IPS DF 6.9 (cell line): Measurements from ENCODE around the gene PITPNM1.

ENCODE experiments used
- DNase-seq: peaks from one replicate; pipeline ENCODE4 v3.0.0-alpha.2; 2013; ENCODE audit warnings: low read depth, low spot score
- H3K27ac ChIP-seq: one replicate; pipeline ENCODE4 v1.5.1; 2013; ENCODE audit warnings: low read length, control low read depth
- H3K27me3 ChIP-seq: 2 replicates; pipeline ENCODE4 v1.6.1; 2013; ENCODE audit warnings: mild to moderate bottlenecking, low read length; ENCODE audit not compliant: control insufficient read depth, insufficient read depth
- H3K36me3 ChIP-seq: 2 replicates; pipeline ENCODE4 v1.6.1; 2013; ENCODE audit warnings: low read length; ENCODE audit not compliant: control insufficient read depth, insufficient read depth
- H3K4me1 ChIP-seq: 2 replicates; pipeline ENCODE4 v1.6.1; 2013; ENCODE audit warnings: low read length; ENCODE audit not compliant: control insufficient read depth, insufficient read depth
- H3K4me3 ChIP-seq: 2 replicates; pipeline ENCODE4 v1.5.1; 2013; ENCODE audit warnings: mild to moderate bottlenecking, low read length
- H3K9me3 ChIP-seq: 2 replicates; pipeline ENCODE4 v1.6.1; 2013; ENCODE audit warnings: low read length, inconsistent platforms; ENCODE audit not compliant: control insufficient read depth, insufficient read depth
- WGBS: extraction: QIAGEN DNeasy Blood & Tissue Kit; methylation state at CpG from one replicate; pipeline ENCODE4 v1.1.7; 2013; ENCODE audit warnings: mixed read lengths, missing lambda C conversion rate; ENCODE audit not compliant: insufficient read length, insufficient coverage; 5-methylcytosine and 5-hydroxymethylcytosine counted together

PITPNM1 gene

DNA sequence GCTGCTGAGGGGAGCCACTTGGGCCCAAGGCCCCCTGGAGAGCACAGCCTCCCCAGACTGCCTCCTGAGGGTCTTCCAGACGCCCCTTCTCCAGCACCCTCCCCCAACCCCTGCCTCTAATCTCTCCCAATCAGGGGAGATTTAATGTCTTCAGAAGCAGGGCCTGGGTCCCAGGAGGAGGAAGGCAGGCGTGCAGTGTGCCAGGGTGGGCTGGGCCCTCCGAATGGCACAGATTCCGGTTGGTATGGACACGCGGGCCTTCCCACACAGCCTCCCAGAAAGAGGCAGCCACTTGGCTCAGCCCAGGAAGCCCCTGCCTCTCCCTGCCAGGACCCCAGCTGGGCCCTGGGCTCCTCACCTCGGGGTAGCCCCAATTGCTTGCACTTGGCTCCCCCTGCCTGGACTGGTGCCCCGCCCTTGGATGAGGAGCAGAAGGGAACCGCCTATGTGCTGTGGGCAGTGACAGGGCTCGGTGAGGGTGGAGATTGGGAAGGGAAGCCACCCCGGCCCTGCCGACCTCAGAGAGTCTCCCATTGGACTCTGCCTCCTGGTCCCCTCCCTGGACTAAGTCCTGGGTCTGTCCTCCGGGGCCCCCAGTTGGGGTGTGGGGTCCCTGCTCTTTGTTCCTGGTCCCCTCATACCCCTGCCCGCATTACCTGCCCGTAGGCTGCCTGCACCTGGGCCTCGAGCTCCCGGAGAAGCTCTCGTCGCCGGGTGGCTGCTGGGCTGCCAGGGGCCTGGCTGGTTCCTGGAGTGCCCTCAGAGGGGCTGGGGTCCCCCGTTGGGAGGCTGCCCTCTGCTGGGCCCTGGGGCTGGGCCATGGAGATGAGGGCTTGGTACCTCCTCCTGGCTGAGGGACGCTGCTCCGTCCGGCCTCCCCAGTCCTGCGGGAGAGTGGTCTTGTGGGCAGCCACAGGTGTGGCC is 18.7 kb upstream of the PITPNM1 start:
- H3K27ac ChIP-seq: no peak overlapping the region
- no peaks in the 10 kb centered on the region for H3K36me3 ChIP-seq
- no peak overlapping the region for H3K4me3 ChIP-seq
- no CpG with 5 or more reads among the region's 25 CpGs for WGBS
- H3K9me3 ChIP-seq: no peaks in the 10 kb centered on the region
- H3K4me1 ChIP-seq: no peaks in the 10 kb centered on the region
- H3K27me3 ChIP-seq: no peaks in the 10 kb centered on the region
- DNase-seq: no peak

DNA sequence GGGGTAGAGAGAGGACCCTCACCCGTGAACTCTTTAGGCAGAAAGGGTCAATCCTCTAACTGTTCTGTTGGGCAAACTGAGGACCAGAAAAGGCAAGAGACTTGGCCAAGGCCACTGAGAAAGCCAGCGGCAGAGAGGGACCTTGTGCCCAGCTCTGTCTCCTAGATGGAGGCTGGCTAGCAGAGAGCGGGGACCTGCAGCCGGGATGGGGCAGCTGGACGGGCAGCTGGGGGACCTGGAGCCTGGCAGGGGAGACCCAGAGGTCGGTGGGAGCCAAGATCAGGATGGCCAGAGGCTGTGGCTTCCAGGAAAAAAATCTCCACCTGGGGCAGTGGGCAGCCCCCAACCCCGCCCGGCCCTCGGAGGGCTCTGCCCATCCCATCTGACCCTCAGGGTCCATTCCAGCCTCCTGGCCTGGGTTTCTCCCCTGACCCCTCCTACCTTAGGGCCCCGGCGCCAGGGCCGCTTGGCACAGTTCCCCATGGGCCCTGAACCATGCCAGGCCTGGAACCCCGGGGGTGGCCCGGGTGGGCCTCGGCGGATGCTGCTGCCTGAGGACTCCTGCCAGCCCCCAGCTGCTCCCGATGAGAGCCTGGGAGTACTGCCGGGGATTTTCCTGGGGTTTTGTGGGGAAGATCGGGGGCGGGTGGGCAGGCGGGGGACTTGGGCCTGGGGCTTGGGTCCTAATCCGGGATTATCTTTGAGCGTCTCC is 17.8 kb upstream of the PITPNM1 start, which contains the start of gene CABP2:
TSS of gene CABP2 (minus strand) at position 603 of the 712 bp plus-strand sequence. CDS start at position 483, 120 bp downstream.
- Histone ChIP-seq H3K9me3 (no peaks in the 10 kb centered on the region), H3K4me1 (no peaks in the 10 kb centered on the region), H3K36me3 (no peaks in the 10 kb centered on the region), H3K27ac (no peak within 1 kb of the TSS), H3K4me3 (no peak within 1 kb of the TSS), H3K27me3 (no peaks in the 10 kb centered on the region)
- no peak for DNase-seq
- no CpG with 5 or more reads among the region's 23 CpGs for WGBS

DNA sequence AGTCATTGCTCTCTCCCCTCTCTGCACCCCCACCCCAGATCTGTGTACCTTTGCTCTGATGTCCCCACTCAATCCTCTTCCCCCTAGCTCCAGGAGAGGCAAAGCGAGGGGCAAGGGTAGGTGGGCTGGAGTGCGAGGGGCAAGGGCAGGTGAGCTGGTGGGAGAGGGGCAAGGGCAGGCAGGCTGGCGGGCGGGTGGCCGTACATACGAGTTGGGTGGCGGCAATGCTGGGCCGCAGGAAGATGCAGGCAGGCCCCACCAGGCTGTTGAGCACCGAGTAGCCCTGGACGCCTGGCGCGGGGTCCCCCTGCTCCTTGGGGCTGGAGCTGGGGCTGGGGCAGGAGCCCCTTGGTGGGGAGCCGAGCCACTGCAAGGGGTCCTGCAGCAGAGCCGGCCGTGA is 17.2 kb upstream of the PITPNM1 start:
- DNase-seq: no peak
- Histone ChIP-seq H3K27ac (no peak overlapping the region), H3K27me3 (no peaks in the 10 kb centered on the region), H3K9me3 (no peaks in the 10 kb centered on the region), H3K4me1 (no peaks in the 10 kb centered on the region), H3K4me3 (no peak overlapping the region), H3K36me3 (no peaks in the 10 kb centered on the region)
- no CpG with 5 or more reads among the region's 15 CpGs for WGBS

DNA sequence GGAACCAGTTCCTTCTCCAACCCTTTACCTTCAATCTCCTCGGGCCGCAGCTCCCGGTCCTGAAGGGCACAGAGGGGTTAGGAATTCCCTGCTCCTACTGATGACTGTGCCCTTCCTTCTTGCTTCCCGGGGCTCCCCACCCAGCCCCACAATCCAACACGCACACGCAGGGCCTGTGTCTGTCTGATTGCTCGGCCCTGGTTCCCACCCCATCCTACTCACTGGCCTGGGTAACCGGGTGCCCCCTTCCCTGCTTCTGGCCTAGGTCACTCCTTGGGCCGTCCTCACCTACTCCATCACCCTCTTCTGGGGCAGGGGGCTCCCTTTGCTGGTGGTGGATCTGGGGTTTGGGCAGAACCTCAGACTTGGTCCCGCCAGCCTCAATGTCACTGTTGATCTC is 16.8 kb upstream of the PITPNM1 start:
- Histone ChIP-seq H3K4me3 (no peak overlapping the region), H3K36me3 (no peaks in the 10 kb centered on the region), H3K27ac (no peak overlapping the region), H3K27me3 (no peaks in the 10 kb centered on the region), H3K9me3 (no peaks in the 10 kb centered on the region), H3K4me1 (no peaks in the 10 kb centered on the region)
- WGBS: no CpG with 5 or more reads among the region's 10 CpGs
- DNase-seq: no peak

DNA sequence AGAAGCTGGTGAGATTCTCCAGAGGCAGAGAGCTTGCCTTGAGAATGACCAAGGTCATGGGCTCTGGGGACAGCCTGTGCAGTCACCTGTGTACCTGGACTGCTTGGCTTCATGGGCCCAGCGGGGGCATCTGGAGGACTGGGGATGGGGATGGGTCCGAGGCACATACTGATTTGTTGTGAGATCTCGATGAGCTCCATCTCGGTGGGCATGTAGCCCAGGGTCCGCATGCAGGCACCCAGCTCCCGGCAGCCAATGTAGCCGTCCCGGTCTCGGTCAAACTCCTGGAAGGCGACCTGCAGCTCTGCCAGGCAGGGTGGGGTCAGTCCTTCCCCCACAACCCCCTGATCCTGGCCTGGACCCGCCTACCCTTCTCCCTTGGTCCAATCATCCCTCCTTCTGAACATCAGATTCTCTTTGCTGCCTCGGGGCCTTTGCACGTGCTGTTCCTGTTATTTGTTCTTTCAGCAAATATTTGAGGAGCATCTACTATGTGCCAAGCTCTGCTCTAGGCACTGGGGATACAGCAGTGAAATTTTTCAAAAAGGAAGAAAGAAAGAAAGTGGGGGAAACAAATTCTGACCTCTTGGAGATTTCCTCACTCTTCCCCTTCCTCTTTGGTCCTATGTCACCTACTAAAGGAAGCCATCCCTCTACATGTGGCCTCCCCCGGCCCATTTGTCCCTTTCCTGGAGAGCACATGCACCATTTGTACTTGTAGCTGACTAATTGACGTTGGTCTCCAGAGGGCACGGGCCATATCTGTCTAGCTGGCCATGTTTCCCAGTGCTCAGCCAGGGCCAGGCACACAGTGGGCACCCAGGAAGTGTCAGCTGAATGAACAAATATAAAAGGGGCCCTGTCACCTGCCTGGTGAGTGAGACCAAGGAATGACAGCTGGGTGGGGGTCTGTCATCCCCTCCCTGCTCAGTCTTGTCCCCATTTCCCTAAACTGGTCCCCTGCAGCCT is 16.0 kb upstream of the PITPNM1 start:
- Histone ChIP-seq H3K27ac (no peak overlapping the region), H3K27me3 (no peaks in the 10 kb centered on the region), H3K9me3 (no peaks in the 10 kb centered on the region), H3K4me3 (no peak overlapping the region), H3K36me3 (no peaks in the 10 kb centered on the region), H3K4me1 (no peaks in the 10 kb centered on the region)
- WGBS: no CpG with 5 or more reads among the region's 16 CpGs
- no peak for DNase-seq

DNA sequence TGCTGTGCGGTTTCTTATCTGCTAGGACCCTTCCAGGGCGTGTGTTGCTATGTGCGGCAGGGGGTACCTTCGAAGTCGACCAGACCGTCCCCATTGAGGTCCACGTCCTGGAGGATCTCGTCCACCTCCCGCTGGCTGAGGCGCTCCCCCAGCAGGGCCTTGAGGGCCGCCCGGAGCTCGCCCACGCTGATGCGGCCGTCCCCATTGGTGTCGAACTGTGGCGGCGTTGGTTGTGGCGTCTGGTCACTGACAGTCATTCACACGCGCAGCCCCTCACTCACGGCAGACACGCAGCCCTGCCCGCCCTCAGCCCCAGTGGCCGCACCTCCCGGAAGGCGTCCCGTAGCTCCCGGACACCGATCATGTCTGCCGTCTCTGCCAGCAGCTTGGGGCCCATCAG is 14.6 kb upstream of the PITPNM1 start:
- H3K27me3 ChIP-seq: no peaks in the 10 kb centered on the region

DNA sequence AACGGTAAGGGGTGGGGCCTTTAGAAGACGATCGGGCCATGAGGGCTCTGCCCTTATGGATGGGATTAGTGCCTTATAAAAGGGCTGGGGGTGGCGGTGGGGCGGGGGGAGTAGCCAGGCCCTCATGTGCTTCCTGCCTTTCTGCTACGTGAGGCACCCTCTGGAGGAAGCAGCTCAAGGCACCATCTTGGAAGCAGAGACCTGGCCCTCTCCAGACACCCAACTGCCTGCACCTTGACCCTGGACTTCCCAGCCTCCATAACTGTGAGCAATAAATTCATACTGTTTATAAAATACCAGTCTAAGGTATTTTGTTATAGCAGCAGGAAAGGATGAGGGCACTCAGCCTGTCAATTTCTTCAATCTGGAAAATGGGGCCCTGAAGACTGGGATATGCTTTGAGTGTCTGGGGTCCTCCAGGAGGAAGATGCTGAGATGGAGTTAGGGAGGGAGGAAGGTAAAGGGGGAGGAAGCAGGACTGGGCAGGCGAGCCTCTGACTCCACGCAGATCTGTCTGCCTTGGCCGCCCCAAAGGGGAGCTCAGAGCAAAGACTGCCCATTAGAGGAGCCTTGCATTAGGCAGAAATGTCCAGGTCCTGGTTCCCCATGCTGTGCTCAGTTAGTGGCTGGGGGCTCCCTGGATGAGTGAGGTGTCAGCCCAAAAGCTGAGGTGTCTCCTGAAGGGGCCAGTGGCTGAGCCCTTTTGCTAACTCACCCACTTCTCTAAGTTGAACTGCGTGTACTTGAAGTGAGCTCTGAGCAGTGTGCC is 12.8 kb upstream of the PITPNM1 start:
- WGBS: no CpG with 5 or more reads among the region's 10 CpGs
- no peak for DNase-seq
- no peaks in the 10 kb centered on the region for H3K9me3 ChIP-seq
- no peaks in the 10 kb centered on the region for H3K4me1 ChIP-seq
- H3K4me3 ChIP-seq: no peak overlapping the region
- no peak overlapping the region for H3K27ac ChIP-seq
- no peaks in the 10 kb centered on the region for H3K36me3 ChIP-seq
- H3K27me3 ChIP-seq: no peaks in the 10 kb centered on the region

More for the DNA sequence above, 14.6 kb upstream of the PITPNM1 start:
- no peak overlapping the region for H3K27ac ChIP-seq
- no peak for DNase-seq
- H3K36me3 ChIP-seq: no peaks in the 10 kb centered on the region
- WGBS: no CpG with 5 or more reads among the region's 32 CpGs
- no peaks in the 10 kb centered on the region for H3K4me1 ChIP-seq
- H3K4me3 ChIP-seq: no peak overlapping the region
- no peaks in the 10 kb centered on the region for H3K9me3 ChIP-seq

DNA sequence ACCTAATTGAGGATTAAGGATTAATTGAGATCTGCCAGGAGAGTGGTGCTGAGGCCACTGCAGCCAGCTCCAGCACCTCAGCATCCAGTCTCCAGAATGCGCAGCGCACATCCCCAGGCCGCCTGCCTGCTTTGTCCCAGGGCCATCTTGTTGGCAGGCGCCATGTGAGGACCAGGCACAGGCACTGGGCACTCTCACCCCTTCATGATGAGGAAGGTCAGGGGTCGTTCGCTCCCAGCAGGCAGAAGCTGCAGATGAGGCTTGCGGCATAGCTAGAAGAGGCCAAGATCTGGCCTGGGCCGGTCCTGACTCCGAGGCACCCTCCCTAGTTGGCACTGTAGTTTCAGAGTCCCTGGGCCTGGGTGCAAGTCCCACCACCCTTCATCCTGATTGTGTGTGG is 11.6 kb upstream of the PITPNM1 start:
- DNase-seq: no peak
- Histone ChIP-seq H3K4me3 (no peak overlapping the region), H3K27ac (no peak overlapping the region), H3K27me3 (no peaks in the 10 kb centered on the region), H3K36me3 (no peaks in the 10 kb centered on the region), H3K9me3 (no peaks in the 10 kb centered on the region), H3K4me1 (no peaks in the 10 kb centered on the region)
- no CpG with 5 or more reads among the region's 9 CpGs for WGBS

DNA sequence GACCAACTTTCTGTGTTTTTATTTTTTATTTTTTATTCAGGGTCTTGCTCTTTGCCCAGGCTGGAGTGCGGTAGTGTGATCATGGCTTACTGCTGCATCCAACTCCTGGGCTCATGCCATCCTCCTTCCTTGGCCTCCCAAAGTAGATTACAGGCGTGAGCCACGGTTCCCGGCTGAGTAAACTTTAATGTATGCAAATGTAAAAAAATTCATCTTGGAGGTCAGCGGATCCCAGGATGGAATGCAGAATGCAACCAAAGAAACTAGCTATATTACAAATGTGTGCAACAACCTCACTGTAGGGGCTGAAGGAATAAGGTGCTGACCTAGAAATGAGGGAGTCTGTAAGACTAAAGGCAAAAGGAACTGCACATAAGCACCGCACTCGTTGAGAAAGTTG is 9.0 kb upstream of the PITPNM1 start:
- no CpG with 5 or more reads among the region's 7 CpGs for WGBS
- no peaks in the 10 kb centered on the region for H3K36me3 ChIP-seq
- DNase-seq: no peak
- H3K27ac ChIP-seq: no peak overlapping the region
- no peaks in the 10 kb centered on the region for H3K9me3 ChIP-seq
- H3K27me3 ChIP-seq: no peaks in the 10 kb centered on the region
- no peak overlapping the region for H3K4me3 ChIP-seq
- no peaks in the 10 kb centered on the region for H3K4me1 ChIP-seq
